ENCODE results near the gene RCE1.

The RCE1 gene

GRCh38 chr11:66868726-66869566, 25.7 kb downstream of the RCE1 start:
- DNase-seq (ENCODE audit: low read depth in 2 of 2) = peak; percentile 51 to 68

- DNase-seq (ENCODE audit: low read depth in 2 of 2) = no peak
These were observed 26.3 kb downstream of the RCE1 start for GRCh38 chr11:66869567-66869870.

GRCh38 chr11:66870131-66870530, 26.9 kb downstream of the RCE1 start:
- DNase-seq (ENCODE audit: low read depth in 2 of 2) = no peak

- no peak for DNase-seq (ENCODE audit: low read depth in 2 of 2)
These were observed 27.6 kb downstream of the RCE1 start for GRCh38 chr11:66870616-66871520.

- DNase-seq (ENCODE audit: low read depth in 2 of 2) = no peak
These were observed 28.3 kb downstream of the RCE1 start for GRCh38 chr11:66871521-66871901.

GRCh38 chr11:66874232-66874631, 31.0 kb downstream of the RCE1 start:
- no peak for DNase-seq (ENCODE audit: low read depth in 2 of 2)

GRCh38 chr11:66875378-66875777, 32.1 kb downstream of the RCE1 start:
- DNase-seq (ENCODE audit: low read depth in 2 of 2) = no peak

- DNase-seq (ENCODE audit: low read depth in 2 of 2) = no peak
These were observed 34.5 kb downstream of the RCE1 start for GRCh38 chr11:66877588-66878385.

GRCh38 chr11:66878474-66878873, 35.2 kb downstream of the RCE1 start:
- DNase-seq (ENCODE audit: low read depth in 2 of 2) = no peak

- DNase-seq (ENCODE audit: low read depth in 2 of 2) = no peak
These were observed 35.8 kb downstream of the RCE1 start for GRCh38 chr11:66879000-66879399.

GRCh38 chr11:66879583-66879982, 36.3 kb downstream of the RCE1 start:
- DNase-seq (ENCODE audit: low read depth in 2 of 2) = no peak

GRCh38 chr11:66879999-66880398, 36.8 kb downstream of the RCE1 start:
- DNase-seq (ENCODE audit: low read depth in 2 of 2) = no peak

GRCh38 chr11:66880496-66881450, 37.5 kb downstream of the RCE1 start:
- no peak for DNase-seq (ENCODE audit: low read depth in 2 of 2)

GRCh38 chr11:66881451-66881835, 38.2 kb downstream of the RCE1 start:
- no peak for DNase-seq (ENCODE audit: low read depth in 2 of 2)

GRCh38 chr11:66881927-66882452, 38.7 kb downstream of the RCE1 start:
- no peak for DNase-seq (ENCODE audit: low read depth in 2 of 2)

- no peak for DNase-seq (ENCODE audit: low read depth in 2 of 2)
These were observed 39.3 kb downstream of the RCE1 start for GRCh38 chr11:66882561-66883015.

GRCh38 chr11:66883016-66883965, 40.0 kb downstream of the RCE1 start:
- DNase-seq (ENCODE audit: low read depth in 2 of 2) = peak in 1 of 2 donors; percentile 17

- no peak for DNase-seq (ENCODE audit: low read depth in 2 of 2)
These were observed 41.2 kb downstream of the RCE1 start for GRCh38 chr11:66884443-66884842.

- no peak for DNase-seq (ENCODE audit: low read depth in 2 of 2)
These were observed 42.2 kb downstream of the RCE1 start for GRCh38 chr11:66885469-66885868.
